NOMO-1 treated with dmso at 0.1 percent for 144 hours (cell line): ENCODE measurements around the gene TIAL1.
"Not testable (repeated sequence)": the region's sequence is repeated elsewhere in the genome, so short reads cannot be mapped to it uniquely, and the experiment has no call there.

Experiments used
- DNase-seq: peaks from one replicate; lab custom pipeline; 2025; ENCODE audit not compliant: unreplicated experiment; lab: John Stamatoyannopoulos, UW

Gene TIAL1

DNA sequence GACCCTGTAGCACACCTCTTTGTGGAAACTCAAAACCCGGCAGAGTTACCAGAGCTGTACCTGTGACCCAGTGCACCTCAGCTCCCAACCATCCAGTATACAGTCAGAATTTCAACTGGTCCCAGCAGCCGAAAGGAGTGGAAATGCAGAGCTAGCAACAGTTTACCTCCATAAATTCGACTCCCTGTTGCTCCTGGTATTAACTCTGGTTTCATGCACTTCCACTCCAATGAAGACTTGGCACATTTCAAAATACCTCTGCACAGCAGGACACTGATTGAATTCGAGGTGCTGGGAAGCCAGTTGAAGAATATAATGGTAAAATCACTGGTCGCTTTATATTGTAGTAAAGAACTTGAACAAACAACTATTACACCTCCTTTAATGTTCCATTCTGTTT lies 17.9 kb upstream of the TIAL1 start:
- no peak for DNase-seq

DNA sequence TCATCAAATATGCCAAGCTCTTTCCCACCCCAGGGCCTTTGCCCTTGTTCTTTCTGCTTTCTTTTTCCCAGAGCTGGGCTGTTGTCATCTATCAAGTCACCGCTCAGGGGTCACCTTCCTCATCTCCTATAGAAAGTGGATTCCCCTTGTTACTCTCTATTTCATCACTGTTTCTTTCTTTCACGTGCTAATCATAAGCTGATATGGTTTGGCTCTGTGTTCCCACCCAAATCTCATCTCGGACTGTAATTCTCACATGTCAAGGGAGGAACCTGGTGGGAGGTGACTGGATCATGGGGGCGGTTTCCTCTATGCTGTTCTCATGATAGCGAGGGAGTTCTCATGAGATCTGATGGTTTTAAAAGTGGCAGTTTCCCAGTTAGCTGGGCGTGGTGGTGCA lies 17.0 kb upstream of the TIAL1 start:
- no peak for DNase-seq

DNA sequence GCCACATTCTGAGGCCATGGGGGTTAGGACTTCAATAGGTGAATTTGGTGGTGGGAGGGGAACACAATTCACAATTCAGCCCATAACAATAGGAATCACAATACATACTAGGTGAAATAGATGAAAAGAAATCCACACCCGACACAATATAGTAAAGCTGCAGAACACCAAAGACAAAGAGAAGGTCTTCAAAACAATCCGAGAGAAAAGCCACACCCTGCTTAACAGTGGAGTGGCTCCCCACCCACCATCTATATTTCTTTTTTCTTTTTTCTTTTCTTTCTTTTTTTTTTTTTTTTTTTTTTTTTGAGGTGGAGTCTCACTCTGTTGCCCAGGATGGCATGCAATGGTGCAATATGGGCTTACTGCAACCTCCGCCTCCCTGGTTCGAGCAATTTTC lies 14.7 kb upstream of the TIAL1 start:
- no peak for DNase-seq

DNA sequence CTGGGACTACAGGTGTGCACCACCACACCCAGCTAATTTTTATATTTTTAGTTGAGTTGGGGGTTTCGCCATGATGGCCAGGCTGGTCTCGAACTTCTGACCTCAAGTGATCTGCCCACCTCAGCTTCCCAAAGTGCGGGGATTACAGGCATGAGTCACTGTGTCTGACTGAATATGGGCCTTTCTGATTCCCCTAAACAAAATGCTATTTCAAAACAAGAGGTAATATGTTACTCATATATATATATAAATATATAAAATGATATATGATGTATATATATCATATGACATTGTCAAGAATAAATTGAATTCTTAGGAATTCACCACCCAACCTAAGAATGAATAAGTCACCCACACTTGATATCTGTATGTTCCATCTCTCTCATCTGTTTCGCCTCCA lies 12.8 kb upstream of the TIAL1 start:
- no peak for DNase-seq

DNA sequence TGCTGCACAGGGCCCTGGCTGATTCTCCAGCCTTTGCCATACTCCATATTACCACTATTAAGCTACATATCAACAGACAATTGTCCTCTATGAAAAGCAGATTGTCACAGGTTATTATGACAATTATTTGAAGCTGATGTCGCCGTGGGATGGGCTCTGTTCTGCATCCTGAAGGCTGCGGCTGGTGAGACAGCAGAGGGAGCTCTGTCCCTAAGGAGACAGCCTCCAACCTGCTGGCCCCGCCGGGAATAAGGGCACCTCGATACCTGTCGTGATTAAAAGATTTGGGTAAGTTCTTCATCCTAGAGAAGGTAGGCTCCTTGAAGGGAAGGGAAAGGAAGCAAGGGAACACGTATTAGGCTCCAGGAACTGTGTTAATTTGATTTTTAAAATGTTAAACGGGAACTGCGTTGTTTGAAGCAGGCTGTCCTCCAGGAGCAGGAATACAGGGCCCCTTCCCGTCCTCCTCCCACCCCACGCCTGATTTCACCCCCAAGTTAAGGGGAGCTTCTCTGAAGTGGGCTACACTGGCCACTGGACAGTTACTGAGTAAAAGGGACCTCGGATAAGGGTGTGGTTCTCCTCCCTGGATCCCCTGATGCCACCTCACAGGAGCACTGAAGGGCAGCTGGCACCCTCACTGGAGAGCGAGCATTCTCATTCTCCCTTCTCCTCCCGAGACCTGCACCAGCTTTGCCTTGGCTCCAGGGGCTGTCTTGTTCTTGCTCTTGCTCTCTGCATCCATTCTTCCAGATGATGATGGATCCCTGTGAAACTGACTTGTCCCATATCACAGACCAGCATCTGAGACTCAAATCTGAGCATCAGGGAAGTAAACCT lies 11.8 kb upstream of the TIAL1 start:
- DNase-seq, result no peak

DNA sequence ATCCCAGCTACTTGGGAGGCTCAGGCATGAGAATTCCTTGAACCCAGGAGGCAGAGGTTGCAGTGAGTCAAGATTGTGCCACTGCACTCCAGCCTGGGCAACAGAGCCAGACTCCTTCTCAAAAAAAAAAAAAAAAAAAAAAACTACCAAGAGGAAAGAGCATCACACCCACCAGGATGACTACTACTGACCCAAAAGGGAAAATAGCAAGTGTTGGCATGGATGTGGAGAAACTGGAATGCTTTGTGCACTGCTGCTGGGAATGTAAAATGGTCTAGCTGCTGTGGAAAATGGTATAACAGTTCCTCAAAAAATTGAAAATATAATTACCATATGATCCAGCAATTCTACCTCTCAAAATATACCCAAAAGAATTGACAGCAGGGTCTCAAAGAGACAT lies 7.7 kb upstream of the TIAL1 start:
- no peak for DNase-seq

DNA sequence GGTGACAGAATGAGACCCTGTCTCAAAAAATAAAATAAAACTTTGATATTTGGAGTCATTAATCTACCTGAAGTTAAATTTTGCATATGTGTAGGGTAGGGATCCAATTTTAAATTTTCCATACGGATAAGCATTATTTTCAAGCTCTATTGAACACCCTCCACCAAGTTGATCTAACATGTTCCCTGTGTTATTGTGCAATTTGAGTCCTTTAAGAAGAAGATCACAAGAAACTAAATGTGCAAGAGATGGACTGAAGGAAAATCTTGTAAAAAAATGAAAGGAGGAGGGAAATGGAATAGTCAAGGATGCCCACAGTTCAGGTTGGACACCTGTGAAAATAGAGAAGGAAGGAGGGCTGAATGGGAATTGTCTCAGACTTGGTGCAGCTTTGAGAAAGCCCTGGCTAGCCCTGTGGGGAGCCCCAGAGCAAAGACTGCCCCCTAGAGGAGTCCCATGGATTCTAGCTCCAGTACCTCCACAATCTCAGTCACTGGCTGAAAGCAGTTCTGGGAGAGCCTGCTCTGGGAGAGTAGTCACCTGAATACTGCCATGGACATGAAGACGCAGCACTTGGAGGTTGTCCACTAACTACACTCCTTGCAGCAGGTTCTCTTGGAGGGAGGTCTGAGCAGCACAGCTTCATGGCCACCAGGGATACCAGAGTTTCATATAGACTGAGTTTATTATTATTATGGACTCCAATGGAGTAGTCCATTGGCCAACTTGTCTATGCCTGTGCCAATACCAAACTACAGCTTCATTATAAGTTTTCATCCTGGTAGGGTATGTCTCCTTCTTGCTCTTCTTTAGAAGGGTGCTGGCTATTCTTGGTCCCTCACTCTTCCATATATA lies 5.7 kb upstream of the TIAL1 start:
- no peak for DNase-seq

DNA sequence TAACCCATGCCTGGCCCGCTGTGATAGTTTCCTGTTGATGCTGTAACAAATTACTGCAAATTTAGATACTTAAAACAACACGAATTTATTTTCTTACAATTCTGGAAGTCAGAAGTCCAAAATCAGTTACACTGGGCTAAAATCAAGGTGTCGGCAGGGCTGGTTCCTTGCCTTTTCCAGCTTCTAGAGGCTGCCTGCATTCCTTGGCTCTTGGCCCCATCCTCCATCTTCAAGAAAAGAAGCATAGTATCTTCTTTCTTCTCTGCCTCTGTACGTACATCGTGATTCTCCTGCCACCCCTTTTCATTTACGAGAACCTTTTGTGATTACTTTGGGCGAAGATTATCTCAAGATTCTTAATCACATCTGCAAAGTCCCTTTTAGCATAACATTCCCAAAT lies 1.6 kb upstream of the TIAL1 start:
- no peak for DNase-seq

DNA sequence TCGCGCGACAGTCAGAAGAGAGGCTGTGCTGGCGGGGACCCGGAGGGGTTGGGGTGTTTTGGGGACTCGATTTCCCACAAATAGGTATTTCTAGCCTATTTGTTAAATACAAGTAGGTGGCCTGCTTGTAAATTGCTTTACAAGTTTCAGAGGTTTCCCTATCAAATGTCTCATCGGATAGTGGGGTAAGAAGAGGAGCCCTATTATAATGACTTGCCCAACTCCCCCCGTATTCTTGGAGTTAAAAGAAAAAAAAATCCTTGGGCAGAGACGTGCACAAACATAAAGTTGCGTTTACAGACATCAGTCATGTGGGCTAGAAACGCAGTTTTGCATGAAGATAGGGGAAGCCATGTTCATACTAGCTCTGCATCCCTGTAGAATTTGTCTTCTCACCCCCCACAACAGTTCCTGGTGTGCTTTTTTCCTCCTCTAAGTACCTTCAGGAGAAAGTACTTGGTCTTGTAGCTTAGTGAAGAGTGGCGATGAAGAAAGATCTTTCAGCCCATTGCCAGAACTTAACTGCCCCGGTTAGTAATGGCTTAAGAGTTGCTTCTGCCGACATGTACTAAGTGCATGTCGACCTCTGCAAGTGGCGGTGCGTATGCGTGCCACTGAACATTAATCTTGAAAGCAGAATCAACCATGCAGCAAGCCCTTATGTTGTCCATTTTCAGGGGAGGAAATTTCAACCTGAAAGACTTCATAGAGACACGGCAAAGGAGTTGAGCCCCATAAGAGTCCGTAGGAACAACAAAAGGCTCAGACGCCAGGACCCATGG lies 832 bp upstream of the TIAL1 start:
- DNase-seq, result no peak

DNA sequence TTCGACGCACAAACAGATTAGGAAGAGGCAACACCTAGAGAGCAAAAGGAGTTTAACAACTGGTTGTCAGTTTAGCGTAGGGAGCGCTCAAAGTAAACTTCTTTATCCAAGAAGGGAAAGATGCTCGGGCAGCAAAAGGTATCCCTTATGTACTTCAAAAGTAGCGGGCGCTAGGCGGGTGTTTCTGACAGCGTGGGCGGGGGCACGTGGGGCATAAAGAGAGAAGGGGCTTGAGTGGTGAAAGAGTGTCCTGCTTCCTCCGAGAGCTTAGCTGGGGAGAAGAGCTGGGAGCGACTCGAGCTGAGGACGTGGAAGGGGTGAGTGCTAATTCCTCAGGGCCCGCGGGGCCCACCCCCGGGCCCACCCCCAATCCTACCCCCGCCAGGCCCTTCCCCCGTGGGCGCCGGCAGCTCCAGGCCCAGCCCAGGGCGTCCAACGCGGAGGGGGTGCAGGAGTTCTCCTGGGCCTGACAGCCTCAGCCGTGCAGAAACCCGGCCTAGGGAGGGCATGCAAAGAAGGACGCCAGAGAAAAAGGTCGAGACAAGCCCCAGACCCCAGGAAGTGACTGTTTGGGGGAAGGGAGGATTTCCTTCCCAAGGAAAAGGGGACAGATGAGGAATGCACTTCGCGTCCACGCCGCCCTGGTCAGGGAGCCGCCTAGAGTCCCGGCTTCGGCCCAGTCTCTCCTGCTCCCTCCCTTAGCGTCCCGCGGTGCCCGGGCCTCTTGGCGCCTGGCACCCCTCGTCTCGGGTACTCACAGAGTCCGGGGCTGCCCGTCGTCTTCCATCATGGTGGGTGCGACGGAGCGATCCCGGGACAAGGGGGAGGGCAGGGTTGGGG lies 868 bp downstream of the TIAL1 start:
- DNase-seq, result no peak

DNA sequence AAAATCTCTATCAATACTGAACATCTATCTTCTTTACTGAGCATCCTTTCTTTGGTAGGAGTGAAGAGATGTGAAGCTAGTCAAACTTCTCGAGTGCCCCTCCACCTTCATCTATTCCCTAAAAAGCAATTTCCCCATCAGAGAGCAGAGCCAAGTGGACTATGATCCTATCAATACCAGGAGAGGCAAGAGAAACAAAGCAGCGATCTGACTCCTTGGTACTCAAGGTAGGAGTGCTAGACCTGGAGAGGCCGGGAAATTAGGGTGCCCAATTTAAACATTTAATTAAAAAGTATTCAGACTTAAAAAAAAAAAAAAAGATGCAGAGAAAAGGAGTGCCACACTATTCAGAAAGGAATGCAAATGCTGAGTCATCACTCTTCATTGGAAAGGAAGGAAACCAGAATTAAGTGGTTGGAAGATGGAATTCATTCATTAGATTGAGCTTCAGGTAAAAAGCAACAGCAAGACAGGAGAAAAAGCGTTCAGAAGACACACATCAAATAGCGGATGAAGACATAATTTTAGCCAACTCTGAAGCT lies 1.6 kb downstream of the TIAL1 start:
- DNase-seq, result no peak

DNA sequence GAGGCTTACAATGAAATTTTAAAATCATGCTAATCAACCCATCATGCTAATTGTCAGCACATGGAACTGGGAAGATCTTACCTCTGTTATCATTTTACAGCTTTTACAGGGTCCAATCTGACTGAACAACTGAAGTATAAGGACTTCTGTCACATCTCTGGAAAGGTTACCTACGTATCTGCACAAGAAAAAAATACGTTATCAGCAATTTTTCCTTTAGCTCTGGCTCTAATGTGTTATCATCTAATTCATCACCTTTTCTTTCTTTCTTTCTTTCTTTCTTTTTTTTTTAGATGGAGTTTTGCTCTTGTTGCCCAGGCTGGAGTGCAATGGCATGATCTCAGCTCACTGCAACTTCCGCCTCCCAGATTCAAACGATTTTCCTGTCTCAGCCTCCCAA lies 8.7 kb downstream of the TIAL1 start:
- DNase-seq, result no peak

DNA sequence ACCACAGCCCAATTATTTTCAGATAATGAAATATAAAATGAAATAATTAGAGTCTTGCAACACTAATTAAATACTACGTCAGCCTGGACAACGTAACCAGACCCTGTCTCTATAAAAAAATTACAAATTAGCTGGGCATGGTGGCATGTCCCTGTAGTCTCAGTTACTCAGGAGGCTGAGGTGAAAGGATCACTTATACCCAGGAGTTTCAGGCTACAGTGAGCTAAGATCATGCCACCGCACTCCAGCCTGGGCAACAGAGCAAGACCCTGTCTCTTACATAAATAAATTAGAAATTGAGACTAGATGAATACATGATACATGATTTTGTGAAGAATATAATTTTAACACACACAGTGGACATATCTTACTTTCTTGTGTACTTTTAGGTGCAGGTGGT lies 18.4 kb downstream of the TIAL1 start:
- no peak for DNase-seq

DNA sequence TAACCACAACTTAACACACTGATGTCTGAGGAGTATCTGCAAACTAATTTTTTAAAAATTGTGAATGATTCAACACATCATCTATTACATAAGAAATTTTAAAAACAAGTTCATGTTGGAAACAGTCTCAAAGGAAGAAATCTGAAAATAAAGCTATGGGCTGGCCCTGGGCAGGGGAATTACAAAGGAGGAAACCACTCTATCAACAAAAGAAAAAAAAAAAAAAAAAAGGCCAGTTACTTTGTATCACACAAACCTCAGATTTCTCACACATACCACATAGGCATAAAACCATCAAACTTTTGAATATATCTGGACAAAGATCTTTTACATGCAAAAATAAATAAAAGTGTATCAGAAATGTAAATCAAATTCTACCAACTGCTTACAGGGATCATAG lies 20.8 kb downstream of the TIAL1 start:
- no peak for DNase-seq

DNA sequence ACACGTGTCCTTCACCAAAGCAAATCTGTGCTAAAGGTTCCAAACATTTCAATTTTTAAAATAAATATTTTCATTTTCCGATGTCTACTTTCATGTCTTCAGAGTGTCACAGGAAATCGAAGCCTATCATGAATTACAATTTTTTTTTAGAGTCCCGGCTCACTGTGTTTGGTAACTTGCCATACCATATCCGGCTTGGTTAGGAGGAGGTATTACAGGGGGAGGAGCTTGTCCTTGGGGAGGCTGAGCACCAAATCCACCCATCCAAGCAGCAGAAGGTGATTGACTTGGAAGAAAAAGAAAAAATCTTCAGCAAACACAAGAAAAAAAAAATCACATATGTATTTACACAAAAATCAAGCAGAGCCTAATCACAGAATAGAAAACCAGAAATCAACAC lies 21.3 kb downstream of the TIAL1 start:
- no peak for DNase-seq

DNA sequence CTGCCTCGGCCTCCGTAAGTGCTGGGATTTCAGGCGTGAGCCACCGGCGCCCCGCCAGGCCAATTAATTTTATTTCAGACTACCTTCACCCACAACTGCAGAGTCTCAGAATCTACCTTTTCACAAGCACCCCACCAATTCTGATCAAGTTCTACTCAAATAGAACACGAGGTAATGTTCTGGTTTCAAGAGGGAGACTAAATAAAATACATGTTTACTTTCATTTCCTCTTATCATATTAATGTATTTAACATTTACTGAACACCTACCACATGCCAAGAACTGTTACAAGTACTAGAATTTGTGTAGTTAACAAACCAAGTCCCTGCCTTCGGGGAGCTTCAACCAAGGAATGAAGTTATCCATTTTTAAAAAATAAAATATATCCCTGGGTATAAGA lies 28.8 kb downstream of the TIAL1 start:
- DNase-seq, result no peak

DNA sequence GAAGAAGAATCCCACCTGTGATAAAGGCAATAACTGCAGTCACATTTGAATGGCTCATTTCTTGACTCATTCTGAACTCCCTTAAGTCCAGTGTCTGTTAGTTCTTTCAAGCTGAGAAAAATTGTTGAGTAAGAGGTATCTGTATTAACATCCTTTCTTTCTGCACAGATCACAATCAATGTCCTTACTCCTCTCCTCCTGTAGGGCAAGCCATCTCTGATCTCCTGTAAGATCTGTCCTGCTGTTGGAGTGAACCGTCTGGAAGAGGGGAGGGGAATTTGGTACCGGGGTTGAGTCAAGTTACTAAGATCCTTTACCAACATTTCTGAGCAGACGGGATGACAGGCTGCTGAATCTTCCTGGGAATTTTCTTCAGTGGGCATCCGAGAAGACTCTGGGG lies 34.7 kb downstream of the TIAL1 start:
- DNase-seq, result no peak

DNA sequence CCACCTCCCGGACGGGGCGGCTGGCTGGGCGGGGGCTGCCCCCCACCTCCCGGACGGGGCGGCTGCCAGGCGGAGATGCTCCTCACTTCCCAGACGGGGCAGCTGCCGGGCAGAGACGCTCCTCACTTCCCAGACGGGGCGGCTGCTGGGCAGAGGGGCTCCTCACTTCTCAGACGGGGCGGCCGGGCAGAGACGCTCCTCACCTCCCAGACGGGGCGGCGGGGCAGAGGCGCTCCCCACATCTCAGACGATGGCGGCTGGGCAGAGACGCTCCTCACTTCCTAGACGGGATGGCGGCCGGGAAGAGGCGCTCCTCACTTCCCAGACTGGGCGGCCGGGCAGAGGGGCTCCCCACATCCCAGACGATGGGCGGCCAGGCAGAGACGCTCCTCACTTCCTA lies 37.3 kb downstream of the TIAL1 start:
- DNase-seq, result not testable (repeated sequence)

DNA sequence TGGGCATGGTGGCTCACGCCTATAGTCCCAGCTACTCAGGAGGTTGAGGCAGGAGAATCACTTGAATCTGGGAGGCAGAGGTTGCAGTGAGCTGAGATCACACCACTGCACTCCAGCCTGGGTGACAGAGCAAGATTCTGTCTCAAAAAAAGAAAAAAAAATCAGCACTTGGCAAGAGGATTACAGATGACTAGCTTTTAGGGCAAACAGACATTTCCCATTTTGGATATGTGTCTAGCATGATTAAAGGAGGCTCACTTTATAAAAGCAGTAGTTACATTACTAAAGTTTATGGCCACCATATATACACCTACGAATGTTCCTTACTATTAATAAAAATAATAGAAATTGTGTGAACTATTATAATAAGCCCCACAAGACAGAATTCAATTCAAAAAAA lies 40.7 kb downstream of the TIAL1 start:
- not testable (repeated sequence) for DNase-seq

DNA sequence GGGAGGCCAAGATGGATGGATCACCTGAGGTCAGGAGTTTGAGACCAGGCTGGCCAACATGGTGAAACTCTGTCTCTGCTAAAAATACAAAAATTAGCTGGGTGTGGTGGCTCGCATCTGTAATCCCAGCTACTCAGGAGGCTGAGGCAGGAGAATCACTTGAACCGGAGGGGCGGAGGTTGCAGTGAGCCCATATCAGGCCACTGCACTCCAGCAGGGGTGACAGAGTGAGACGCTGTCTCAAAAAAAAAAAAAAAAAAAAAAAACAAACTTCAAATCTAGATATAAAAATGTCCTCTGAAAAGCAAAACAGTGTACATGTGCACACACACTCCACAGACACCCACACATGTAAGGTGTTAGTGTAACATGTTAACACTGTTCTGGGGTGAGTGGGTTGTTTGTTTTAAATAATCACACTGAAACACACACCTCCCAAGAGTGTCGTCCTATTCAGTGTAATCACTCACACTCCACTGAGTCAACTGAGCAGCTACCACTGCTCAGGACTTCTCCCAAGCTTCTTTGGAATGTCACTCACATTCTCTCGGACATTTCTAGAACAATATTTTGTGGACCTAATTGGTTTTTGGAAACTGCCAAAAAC lies 41.5 kb downstream of the TIAL1 start:
- no peak for DNase-seq
